Cardiac fibroblast (primary cell): ENCODE results near the gene MMP17.

Experiments
- DNase-seq, 2 donors: peaks; one replicate each; pipeline versions ENCODE4 v3.0.0 to v3.0.0-alpha.2; 2010; ENCODE audit warnings: low read depth in 2 of 2
- H3K4me3 ChIP-seq, 2 donors: replicated peaks in 1 of 2; 1 replicate in 1 of 2; 2 replicates in 1 of 2; pipeline ENCODE4 v1.5.1; 2011; ENCODE audit warnings: low read depth in 2 of 2, low read length in 2 of 2, mild to moderate bottlenecking in 2 of 2, moderate library complexity in 1 of 2
- CTCF ChIP-seq: IDR thresholded peaks from one replicate; pipeline ENCODE4 v1.5.1; 2011; ENCODE audit warnings: low read depth, mild to moderate bottlenecking, low read length, inconsistent platforms

MMP17 gene

GRCh38 chr12:131851741-131852550 lies 23.8 kb downstream of the MMP17 start:
- no peak overlapping the region for H3K4me3 ChIP-seq
- no peak for TF ChIP-seq CTCF
- no peak for DNase-seq

DNA sequence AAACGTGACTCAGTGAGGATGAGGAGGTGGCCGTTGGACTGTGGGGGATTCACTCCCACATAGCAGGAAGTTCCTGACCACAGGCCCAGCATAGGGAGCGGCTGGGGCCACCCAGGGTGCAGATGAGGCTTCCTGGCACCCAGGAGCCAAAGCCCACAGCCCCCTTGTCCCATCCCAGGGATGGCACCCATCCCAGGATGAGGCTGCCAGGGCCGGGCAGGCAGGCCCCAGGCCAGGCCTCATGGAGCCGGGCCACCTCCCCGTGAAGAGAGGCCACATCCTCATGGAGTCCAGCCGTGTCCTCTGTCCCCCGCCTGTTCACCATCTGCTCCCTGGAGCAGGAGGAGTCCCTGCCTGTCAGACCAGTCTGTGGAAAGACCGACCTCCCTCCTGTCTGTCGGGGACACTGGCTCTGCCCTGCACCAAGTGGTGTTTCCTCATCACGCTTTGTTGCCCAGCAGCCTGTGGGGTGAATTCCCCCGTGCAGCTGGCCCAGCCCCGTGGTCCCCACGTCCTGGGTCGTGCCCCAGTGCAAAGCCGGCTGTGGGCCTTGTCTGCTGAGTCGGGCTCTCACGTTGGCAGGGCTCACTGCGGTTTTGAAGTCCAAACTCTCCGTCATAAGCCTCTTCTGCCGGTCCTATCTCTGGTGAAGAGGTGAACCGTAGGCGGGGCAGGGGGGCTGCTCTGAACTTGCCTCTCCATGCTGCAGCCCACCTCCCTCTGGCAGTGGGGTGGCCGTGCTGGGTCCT lies 24.5 kb downstream of the MMP17 start:
- DNase-seq, result no peak
- no peak for TF ChIP-seq CTCF
- H3K4me3 ChIP-seq, result no peak overlapping the region

- no peak for DNase-seq
- TF ChIP-seq CTCF, result no peak
- H3K4me3 ChIP-seq, result no peak overlapping the region
Measured at GRCh38 chr12:131853832-131854797, 25.9 kb downstream of the MMP17 start.

GRCh38 chr12:131854861-131855476 lies 26.8 kb downstream of the MMP17 start:
- no peak for TF ChIP-seq CTCF
- DNase-seq, result no peak
- no peak overlapping the region for H3K4me3 ChIP-seq

DNA sequence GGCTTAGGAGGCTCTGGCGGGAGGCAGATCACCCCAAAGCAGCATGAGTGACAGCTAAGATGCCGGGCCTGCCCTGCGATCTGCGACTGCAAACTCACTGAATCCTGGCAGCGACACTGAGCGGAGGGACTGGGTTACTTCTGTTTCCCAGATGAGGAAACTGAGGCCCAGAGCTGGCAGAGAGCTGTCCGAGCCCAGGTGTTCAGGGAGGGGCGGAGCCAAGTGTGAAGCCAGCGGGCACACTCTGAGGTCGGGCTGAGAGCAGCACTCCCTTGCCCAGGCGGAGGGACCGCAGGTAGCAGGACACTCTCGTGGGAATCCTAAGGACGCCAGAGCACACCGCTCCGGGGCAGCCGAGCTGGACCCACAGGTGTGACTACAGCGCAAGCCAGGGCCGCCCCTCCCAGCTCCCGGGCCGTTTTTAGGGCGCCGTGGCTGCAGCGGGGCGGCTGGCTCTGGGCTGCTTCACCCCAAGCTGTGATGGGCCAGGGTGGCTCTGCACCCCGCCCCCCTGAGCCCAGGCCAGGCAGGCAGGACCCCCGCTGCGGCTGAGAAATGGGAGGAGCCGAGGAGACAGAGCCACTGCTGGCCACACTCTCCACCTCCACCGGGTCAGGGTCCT lies 27.4 kb downstream of the MMP17 start:
- no peak for TF ChIP-seq CTCF
- no peak for DNase-seq
- H3K4me3 ChIP-seq, result no peak overlapping the region
